ENCODE data around the gene CRY2.
"Not testable (repeated sequence)": the region's sequence is repeated elsewhere in the genome, so short reads cannot be mapped to it uniquely, and the experiment has no call there.

GRCh38 chr11:45840251-45840650 lies 7.0 kb upstream of the CRY2 start:
- TF ChIP-seq, protein P1, sequence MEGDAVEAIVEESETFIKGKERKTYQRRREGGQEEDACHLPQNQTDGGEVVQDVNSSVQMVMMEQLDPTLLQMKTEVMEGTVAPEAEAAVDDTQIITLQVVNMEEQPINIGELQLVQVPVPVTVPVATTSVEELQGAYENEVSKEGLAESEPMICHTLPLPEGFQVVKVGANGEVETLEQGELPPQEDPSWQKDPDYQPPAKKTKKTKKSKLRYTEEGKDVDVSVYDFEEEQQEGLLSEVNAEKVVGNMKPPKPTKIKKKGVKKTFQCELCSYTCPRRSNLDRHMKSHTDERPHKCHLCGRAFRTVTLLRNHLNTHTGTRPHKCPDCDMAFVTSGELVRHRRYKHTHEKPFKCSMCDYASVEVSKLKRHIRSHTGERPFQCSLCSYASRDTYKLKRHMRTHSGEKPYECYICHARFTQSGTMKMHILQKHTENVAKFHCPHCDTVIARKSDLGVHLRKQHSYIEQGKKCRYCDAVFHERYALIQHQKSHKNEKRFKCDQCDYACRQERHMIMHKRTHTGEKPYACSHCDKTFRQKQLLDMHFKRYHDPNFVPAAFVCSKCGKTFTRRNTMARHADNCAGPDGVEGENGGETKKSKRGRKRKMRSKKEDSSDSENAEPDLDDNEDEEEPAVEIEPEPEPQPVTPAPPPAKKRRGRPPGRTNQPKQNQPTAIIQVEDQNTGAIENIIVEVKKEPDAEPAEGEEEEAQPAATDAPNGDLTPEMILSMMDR (conservative IDR thresholded peaks at IDR 0.05; ENCODE audit: low read depth in 2 of 2), result not testable (repeated sequence)
- TF ChIP-seq, protein P2, sequence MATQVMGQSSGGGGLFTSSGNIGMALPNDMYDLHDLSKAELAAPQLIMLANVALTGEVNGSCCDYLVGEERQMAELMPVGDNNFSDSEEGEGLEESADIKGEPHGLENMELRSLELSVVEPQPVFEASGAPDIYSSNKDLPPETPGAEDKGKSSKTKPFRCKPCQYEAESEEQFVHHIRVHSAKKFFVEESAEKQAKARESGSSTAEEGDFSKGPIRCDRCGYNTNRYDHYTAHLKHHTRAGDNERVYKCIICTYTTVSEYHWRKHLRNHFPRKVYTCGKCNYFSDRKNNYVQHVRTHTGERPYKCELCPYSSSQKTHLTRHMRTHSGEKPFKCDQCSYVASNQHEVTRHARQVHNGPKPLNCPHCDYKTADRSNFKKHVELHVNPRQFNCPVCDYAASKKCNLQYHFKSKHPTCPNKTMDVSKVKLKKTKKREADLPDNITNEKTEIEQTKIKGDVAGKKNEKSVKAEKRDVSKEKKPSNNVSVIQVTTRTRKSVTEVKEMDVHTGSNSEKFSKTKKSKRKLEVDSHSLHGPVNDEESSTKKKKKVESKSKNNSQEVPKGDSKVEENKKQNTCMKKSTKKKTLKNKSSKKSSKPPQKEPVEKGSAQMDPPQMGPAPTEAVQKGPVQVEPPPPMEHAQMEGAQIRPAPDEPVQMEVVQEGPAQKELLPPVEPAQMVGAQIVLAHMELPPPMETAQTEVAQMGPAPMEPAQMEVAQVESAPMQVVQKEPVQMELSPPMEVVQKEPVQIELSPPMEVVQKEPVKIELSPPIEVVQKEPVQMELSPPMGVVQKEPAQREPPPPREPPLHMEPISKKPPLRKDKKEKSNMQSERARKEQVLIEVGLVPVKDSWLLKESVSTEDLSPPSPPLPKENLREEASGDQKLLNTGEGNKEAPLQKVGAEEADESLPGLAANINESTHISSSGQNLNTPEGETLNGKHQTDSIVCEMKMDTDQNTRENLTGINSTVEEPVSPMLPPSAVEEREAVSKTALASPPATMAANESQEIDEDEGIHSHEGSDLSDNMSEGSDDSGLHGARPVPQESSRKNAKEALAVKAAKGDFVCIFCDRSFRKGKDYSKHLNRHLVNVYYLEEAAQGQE (IDR thresholded peaks at IDR 0.05; ENCODE audit: unreplicated experiment), result not testable (repeated sequence)
- not testable (repeated sequence) for TF ChIP-seq CREB1 (CRISPR knock-in tag; IDR thresholded peaks at IDR 0.05; ENCODE audit: low read depth); EZH2phosphoT487 (IDR thresholded peaks at IDR 0.05; ENCODE audit: unreplicated experiment); EZH2 (IDR thresholded peaks at IDR 0.05; ENCODE audit: low read depth, unreplicated experiment); POLR2AphosphoS5 (IDR thresholded peaks at IDR 0.05; ENCODE audit: low read depth); ETS1 (IDR thresholded peaks at IDR 0.05)

All from GM23338 (cell line).